MG63 (cell line): ENCODE results near the gene NOMO2. TPM values are rescaled to one million over a fixed set of nuclear protein-coding genes. Genes with fewer than 3 reads are reported as not detected.
"Not testable (repeated sequence)": the region's sequence is repeated elsewhere in the genome, so short reads cannot be mapped to it uniquely, and the experiment has no call there.

Experiments
- DNase-seq: peaks from one replicate; pipeline ENCODE4 v3.0.0-alpha.2; 2020
- H3K27me3 ChIP-seq: fragments of 250-450 bp; sonication (Bioruptor Pico); 2 replicates; pipeline ENCODE4 v1.5.1; 2020; ENCODE audit warnings: mild to moderate bottlenecking, moderate library complexity
- H3K36me3 ChIP-seq: fragments of 250-450 bp; sonication (Bioruptor Pico); 2 replicates; pipeline ENCODE4 v1.5.1; 2020; ENCODE audit warnings: mild to moderate bottlenecking, moderate library complexity
- H3K4me3 ChIP-seq: fragments of 250-450 bp; sonication (Bioruptor Pico); 2 replicates; pipeline ENCODE4 v1.5.1; 2020; ENCODE audit warnings: mild to moderate bottlenecking, moderate library complexity
- H3K9me3 ChIP-seq: fragments of 250-450 bp; sonication (Bioruptor Pico); 2 replicates; pipeline ENCODE4 v1.5.1; 2020; ENCODE audit warnings: mild to moderate bottlenecking, moderate library complexity
- total RNA-seq: library from RNA; depleted of rRNA; stranded (reverse); fragments of >200 nt; shearing (Covaris generic); gene quantifications from 2 replicates; pipeline ENCODE4 v1.2.3, GENCODE V29; 2014; ENCODE audit warnings: low replicate concordance; rRNA removed

Gene NOMO2, protein sequence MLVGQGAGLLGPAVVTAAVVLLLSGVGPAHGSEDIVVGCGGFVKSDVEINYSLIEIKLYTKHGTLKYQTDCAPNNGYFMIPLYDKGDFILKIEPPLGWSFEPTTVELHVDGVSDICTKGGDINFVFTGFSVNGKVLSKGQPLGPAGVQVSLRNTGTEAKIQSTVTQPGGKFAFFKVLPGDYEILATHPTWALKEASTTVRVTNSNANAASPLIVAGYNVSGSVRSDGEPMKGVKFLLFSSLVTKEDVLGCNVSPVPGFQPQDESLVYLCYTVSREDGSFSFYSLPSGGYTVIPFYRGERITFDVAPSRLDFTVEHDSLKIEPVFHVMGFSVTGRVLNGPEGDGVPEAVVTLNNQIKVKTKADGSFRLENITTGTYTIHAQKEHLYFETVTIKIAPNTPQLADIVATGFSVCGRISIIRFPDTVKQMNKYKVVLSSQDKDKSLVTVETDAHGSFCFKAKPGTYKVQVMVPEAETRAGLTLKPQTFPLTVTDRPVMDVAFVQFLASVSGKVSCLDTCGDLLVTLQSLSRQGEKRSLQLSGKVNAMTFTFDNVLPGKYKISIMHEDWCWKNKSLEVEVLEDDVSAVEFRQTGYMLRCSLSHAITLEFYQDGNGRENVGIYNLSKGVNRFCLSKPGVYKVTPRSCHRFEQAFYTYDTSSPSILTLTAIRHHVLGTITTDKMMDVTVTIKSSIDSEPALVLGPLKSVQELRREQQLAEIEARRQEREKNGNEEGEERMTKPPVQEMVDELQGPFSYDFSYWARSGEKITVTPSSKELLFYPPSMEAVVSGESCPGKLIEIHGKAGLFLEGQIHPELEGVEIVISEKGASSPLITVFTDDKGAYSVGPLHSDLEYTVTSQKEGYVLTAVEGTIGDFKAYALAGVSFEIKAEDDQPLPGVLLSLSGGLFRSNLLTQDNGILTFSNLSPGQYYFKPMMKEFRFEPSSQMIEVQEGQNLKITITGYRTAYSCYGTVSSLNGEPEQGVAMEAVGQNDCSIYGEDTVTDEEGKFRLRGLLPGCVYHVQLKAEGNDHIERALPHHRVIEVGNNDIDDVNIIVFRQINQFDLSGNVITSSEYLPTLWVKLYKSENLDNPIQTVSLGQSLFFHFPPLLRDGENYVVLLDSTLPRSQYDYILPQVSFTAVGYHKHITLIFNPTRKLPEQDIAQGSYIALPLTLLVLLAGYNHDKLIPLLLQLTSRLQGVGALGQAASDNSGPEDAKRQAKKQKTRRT
- total RNA-seq = 197 and 244 TPM in 2 replicates

DNA sequence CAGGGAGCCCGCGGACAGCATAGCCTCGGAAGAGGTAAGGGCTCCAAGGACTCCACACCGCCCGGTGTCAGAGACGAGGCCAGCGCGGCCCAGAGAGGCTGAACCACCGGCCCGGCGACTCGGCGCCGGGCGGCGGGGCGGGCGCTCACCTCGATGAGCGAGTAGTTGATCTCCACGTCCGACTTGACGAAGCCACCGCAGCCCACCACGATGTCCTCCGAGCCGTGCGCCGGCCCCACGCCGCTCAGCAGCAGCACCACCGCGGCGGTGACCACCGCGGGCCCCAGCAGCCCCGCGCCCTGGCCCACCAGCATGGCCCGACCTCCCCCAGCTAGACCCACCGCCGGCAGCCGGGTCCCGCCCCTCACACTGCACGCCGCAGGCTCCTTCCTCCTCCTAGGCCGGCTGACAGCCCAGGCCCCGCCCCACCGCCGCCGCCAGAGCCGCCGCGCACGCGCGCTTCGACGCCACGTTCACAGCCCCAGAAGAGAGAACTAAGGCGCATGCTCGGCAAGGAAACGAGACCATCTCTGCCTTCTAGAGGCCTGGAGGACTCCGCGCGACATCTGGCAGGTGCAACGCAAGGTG, at the start of gene NOMO2:
Gene NOMO2 (minus strand): TSS at position 371 of the 588 bp plus-strand sequence. CDS start 57 bp downstream, at position 314.
- peak within 1 kb of the TSS; percentile 41 for H3K4me3 ChIP-seq
- not testable (repeated sequence) for H3K27me3 ChIP-seq, H3K36me3 ChIP-seq, H3K9me3 ChIP-seq
- DNase-seq = peak; percentile 91

DNA sequence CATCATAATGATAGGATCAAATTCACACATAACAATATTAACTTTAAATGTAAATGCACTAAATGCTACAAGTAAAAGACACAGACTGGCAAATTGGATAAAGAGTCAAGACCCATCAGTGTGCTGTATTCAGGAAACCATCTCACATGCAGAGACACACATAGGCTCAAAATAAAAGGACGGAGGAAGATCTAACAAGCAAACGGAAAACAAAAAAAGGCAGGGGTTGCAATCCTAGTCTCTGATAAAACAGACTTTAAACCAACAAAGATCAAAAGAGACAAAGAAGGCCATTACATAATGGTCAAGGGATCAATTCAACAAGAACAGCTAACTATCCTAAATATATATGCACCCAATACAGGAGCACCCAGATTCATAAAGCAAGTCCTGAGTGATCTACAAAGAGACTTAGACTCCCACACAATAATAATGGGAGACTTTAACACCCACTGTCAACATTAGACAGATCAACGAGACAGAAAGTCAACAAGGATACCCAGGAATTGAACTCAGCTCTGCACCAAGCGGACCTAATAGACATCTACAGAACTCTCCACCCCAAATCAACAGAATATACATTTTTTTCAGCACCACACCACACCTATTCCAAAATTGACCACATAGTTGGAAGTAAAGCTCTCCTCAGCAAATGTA, 48.4 kb upstream of the NOMO2 start:
- H3K4me3 ChIP-seq, H3K27me3 ChIP-seq, DNase-seq, H3K36me3 ChIP-seq, H3K9me3 ChIP-seq: not testable (repeated sequence)

DNA sequence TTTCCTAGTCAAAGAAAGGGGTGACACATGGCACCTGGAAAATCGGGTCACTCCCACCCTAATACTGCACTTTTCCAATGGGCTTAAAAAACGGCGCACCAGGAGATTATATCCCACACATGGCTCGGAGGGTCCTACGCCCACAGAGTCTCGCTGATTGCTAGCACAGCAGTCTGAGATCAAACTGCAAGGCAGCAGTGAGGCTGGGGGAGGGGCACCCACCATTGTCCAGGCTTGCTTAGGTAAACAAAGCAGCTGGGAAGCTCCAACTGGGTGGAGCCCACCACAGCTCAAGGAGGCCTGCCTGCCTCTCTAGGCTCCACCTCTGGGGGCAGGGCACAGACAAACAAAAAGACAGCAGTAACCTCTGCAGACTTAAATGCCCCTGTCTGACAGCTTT, 46.4 kb upstream of the NOMO2 start:
- H3K9me3 ChIP-seq, DNase-seq, H3K36me3 ChIP-seq, H3K4me3 ChIP-seq, H3K27me3 ChIP-seq: not testable (repeated sequence)

DNA sequence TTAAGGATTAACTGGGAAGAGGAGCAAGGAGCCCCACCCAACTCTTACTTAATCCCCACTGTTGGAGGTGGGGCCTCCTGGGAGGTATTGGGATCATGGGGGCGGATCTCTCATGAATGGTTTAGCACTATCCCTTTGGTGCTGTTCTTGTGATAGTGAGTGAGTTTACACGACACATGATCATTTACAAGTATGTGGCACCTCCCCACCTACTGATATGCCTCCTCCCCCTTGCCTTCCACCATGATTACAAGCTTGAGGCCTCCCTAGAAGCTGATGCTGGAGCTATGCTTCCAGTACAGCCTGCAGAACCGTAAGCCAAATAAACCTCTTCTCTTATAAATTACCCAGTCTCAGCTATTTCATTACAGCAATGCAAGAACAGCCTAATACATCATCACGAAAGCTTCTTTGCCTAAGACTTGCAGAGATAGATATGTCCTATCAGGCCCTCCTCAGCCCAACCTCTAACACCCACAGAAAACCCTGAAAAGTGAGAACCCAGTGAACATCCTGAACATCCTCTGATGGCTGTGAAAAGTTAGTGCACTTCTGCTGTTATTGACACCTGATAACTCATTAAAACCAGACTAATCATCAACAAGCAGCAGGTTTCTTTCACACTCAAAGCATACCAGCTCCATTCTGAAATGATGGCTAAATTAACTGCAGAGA, 41.8 kb upstream of the NOMO2 start:
- not testable (repeated sequence) for H3K27me3 ChIP-seq, DNase-seq, H3K36me3 ChIP-seq, H3K4me3 ChIP-seq, H3K9me3 ChIP-seq

DNA sequence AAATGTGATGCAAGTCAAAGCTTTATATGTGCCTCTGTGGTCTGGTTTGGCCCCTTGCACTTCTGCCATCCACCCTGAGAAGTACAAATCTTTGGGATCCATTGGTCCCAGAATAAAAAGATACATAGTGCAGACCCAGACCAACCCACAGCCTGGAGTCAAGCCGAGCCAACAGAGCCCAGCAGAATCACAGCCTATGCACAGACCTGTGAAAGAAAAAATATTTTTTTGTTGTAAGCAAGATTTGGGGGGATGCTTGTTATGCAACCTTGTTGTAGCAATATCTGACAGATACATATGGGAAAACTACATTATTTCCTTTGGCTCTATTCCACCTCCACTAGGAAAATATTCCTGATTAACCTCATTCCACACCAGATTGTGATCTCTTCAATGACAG, 36.7 kb upstream of the NOMO2 start:
- H3K4me3 ChIP-seq, H3K9me3 ChIP-seq, DNase-seq, H3K36me3 ChIP-seq, H3K27me3 ChIP-seq: not testable (repeated sequence)

DNA sequence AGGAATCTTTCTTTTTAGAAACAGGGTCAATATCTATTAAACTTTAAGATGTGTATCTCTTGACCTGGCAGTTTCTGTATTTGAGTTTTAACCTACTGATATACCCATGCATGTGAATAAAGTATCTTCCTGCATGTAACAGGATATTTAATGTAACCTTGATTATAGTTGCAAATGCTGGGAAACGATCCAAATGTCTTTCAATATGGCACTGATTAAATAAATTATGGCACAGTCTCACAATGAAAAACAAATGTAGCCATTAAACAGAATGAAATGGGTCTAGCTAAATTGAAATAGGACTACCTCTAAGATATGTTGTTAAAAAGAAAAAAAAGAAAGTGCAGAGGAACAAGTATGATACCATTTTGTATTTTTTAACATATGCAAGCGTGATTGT, 35.8 kb upstream of the NOMO2 start:
- H3K27me3 ChIP-seq, DNase-seq: not testable (repeated sequence)

DNA sequence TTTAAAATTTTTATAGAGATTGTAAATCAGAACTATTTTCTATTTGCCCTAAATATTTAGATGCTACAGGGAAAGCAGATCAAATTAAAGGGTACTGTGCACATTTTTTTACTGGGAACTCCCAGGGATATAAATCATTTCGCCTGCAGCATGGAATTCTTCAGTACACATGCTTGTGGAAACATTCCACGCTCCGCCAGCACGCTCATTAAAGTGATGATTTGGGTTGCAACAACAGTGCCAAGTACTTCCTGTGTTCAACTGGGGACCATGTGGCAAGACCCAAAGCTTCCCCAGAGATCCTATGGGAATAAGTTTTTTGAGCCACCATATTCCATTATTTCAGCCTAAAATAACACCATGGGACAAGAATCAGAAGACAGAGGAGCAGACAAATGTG, 35.4 kb upstream of the NOMO2 start:
- DNase-seq = not testable (repeated sequence)

More for the DNA sequence above, 35.8 kb upstream of the NOMO2 start:
- not testable (repeated sequence) for H3K4me3 ChIP-seq, H3K9me3 ChIP-seq, H3K36me3 ChIP-seq

DNA sequence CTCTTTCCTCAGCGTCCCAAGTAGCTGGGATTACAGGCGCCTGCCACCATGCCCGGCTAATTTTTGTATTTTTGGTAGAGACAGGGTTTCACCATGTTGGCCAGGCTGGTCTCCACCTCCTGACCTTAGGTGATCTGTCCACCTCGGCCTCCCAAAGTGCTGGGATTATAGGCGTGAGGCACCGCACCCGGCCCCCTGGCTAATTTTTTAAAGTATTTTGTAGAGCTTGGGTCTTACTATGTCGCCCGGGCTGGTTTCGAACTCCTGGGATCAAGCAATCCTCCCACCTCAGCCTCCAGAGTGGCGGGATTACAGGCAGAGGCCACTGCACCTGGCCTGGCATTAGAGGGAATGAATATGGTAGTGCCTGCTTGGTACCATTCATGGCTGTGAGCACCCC, 33.9 kb upstream of the NOMO2 start:
- H3K27me3 ChIP-seq, H3K4me3 ChIP-seq, H3K9me3 ChIP-seq, H3K36me3 ChIP-seq, DNase-seq: not testable (repeated sequence)

More for the DNA sequence above, 35.4 kb upstream of the NOMO2 start:
- H3K9me3 ChIP-seq, H3K4me3 ChIP-seq, H3K27me3 ChIP-seq, H3K36me3 ChIP-seq: not testable (repeated sequence)

DNA sequence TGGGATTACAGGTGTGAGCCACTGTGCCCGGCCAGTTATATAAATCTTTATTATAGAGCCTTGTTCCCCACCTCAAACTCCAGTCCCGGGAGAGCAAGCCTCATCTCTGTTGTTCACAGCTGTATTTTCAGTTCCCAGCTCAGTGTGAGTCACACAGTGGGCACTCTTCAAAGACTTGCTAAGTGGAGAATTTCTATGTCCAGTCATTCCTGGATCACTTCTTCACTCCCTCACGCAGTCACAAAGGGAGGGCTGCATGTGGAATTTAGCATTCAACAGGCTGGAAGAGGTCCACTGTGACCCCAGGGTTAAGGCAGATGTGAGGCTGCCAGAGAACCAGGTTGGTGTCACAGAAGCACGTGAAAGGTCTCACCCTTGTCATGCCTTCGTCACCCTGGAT, 33.0 kb upstream of the NOMO2 start:
- H3K9me3 ChIP-seq, H3K36me3 ChIP-seq, H3K27me3 ChIP-seq, H3K4me3 ChIP-seq: not testable (repeated sequence)
- DNase-seq = peak; percentile 72

DNA sequence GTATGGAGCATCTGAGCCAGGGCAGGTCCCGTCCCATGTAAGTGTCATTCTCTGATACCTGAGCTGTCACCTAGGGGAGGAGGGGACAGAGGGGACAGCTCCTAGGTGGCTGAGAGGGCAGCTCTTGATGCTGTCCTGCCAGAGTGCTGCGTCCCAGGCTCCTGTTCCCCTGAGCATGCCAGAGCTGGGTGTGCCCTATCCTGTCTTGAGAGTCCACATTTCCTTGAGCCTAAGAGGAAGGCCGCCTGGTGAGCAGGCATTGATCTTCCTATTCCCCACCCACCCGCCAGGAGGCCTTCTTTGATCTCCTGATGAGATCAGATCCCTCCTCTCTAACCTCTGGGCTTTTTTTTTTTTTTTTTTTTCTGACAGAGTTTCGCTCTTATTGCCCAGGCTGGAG, 32.0 kb upstream of the NOMO2 start:
- not testable (repeated sequence) for H3K9me3 ChIP-seq, H3K4me3 ChIP-seq, H3K27me3 ChIP-seq, H3K36me3 ChIP-seq
- peak; percentile 13 for DNase-seq

DNA sequence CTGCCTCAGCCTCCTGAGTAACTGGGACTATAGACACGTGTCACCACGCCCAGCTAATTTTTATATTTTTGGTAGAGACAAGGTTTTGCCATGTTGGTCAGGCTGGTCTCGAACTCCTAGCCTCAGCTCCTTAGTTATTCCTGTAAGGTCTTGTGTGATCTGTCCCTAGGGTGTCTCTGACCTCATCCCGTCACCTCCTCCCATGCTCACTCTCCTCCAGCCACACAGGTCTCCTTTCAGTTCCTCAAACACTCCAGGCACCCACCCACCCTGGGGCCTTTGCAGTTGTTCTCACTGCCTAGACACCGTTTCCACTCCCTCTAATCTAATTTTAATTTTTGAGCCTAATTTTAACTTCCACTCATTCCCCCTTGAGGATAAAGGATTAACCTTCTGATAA, 31.1 kb upstream of the NOMO2 start:
- H3K36me3 ChIP-seq, H3K9me3 ChIP-seq, H3K27me3 ChIP-seq, H3K4me3 ChIP-seq, DNase-seq: not testable (repeated sequence)

DNA sequence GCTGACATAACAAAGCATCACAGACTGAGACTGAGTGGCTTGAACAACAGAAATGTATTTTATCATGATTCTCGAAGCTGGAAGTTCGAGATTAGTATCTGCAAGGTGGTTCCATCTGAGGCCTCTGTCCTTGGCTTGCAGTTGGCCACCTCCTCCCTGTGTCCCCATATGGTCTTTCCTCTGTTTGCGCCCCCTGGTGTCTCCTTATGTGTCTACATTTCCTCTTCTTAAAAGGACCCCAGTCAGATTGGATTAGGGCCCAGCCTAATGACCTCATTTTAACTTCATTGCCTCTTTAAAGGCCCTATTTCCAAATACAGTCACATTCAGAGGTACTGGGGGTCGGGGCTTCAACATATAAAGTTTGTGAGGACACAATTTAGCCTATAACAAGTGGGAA, 30.0 kb upstream of the NOMO2 start:
- not testable (repeated sequence) for H3K4me3 ChIP-seq, H3K36me3 ChIP-seq, H3K27me3 ChIP-seq, H3K9me3 ChIP-seq
- peak; percentile 56 for DNase-seq

DNA sequence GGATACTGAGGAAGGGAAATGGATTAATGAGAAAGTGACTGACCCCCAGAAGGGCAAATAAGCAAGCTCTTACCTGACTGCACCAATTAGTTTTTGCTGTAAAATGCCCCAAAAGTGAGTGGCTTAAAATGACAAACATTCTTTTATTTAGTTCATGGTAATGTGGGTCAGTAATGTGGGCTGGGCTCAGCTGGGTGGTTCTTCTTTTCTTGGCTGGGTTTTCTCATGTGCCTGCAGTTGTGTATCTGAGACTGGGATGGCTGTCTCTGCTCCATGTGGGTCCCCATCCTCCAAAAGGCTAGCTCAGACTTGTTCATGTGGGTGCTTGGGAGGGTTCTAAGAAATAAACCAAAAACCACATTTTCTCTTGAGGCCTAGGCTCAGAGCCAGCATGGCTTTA, 29.5 kb upstream of the NOMO2 start:
- not testable (repeated sequence) for DNase-seq, H3K27me3 ChIP-seq, H3K4me3 ChIP-seq, H3K9me3 ChIP-seq, H3K36me3 ChIP-seq

DNA sequence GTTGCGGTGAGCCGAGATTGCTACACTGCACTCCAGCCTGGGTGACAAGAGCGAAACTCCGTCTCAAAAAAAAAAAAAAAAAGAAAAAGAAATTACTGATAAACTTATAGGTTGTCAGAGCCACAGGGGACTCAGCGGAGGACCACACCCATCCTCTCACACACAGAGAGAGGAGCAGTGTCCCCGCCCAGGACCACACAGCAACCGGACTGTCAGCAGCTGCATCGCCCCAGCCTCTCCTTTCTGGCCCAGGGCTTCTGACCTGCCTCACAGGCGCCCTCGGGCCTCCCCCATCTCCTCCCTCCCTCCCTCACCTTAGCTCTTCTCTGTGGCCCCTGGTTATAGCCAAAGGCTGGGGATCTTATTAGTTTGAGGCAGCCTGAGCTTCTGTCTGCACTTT, 27.9 kb upstream of the NOMO2 start:
- not testable (repeated sequence) for H3K4me3 ChIP-seq, H3K36me3 ChIP-seq, H3K27me3 ChIP-seq, DNase-seq, H3K9me3 ChIP-seq

DNA sequence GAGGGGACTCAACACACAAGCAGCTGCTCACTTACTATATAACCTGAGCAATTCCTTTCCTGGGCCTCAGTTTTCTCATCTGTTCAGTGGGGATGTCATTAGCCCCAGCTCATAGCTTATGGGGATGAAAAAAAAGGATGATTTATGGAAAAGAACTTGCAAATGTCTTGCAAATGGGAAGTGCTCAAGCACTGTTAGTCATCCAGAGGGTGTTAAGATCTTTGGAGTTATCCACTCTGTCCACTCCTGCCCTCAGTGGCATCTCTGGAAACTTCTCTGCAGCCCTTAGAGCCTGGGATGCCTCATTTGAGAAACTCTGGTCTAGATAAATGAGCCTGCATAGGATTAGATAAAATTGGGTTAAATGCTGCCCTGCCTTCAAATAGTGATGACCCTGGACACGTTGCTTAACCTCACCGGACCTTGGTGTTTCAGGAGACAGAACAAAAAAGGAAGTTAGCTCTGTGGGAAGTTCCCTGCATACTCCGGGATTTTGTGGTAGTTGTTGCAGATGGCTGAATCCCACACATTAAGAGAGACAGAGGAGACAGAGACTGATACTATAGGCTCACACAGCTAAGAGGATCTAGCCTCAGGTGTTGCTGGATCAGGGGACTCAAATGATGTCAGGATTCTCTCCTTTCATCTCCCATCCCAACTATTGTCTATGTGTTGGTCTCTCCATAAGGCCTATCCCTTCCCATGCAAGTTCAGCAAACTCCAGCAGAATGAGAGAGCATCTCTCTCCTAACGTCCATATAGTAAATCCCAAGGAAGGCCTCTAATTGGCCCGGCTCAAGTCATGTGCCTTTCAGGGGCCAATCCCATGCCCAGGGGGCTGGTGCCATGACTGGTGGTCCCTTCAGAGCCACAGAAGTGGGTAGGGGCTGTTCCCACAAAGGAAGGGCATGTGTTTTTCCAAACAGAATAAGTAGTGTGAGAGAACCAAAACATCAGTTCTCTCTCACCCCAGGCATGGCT, 25.0 kb upstream of the NOMO2 start:
- H3K27me3 ChIP-seq, H3K4me3 ChIP-seq, H3K9me3 ChIP-seq, DNase-seq, H3K36me3 ChIP-seq: not testable (repeated sequence)
